ENCODE measurements around the gene UPK3B.
"Not testable (repeated sequence)": the region's sequence is repeated elsewhere in the genome, so short reads cannot be mapped to it uniquely, and the experiment has no call there.

UPK3B gene

GRCh38 chr7:76509931-76510877, at the start of gene UPK3B:
UPK3B (plus strand) TSS chr7:76510552; CDS start chr7:76510653, 101 bp downstream.
- DNase-seq (ENCODE audit: low read depth in 2 of 2), result no peak

- not testable (repeated sequence) for DNase-seq (ENCODE audit: low read depth in 2 of 2)
Measured at GRCh38 chr7:76460767-76461166, 49.6 kb upstream of the UPK3B start.

- DNase-seq (ENCODE audit: low read depth in 2 of 2), result not testable (repeated sequence)
Measured at GRCh38 chr7:76461464-76462101, 48.8 kb upstream of the UPK3B start, which contains the start of gene DTX2. DTX2 (plus strand) TSS chr7:76461709; CDS start chr7:76480510, 18,801 bp downstream.

GRCh38 chr7:76462271-76462882, 48.0 kb upstream of the UPK3B start:
- DNase-seq (ENCODE audit: low read depth in 2 of 2), result not testable (repeated sequence)

- not testable (repeated sequence) for DNase-seq (ENCODE audit: low read depth in 2 of 2)
Measured at GRCh38 chr7:76464959-76465358, 45.4 kb upstream of the UPK3B start.

- DNase-seq (ENCODE audit: low read depth in 2 of 2), result not testable (repeated sequence)
Measured at GRCh38 chr7:76465950-76466349, 44.4 kb upstream of the UPK3B start.

GRCh38 chr7:76467743-76468404, 42.5 kb upstream of the UPK3B start:
- DNase-seq (ENCODE audit: low read depth in 2 of 2), result not testable (repeated sequence)

- not testable (repeated sequence) for DNase-seq (ENCODE audit: low read depth in 2 of 2)
Measured at GRCh38 chr7:76471556-76472221, 38.7 kb upstream of the UPK3B start.

GRCh38 chr7:76473097-76473496, 37.3 kb upstream of the UPK3B start:
- not testable (repeated sequence) for DNase-seq (ENCODE audit: low read depth in 2 of 2)

GRCh38 chr7:76476280-76476679, 34.1 kb upstream of the UPK3B start:
- not testable (repeated sequence) for DNase-seq (ENCODE audit: low read depth in 2 of 2)

GRCh38 chr7:76476742-76477474, 33.4 kb upstream of the UPK3B start:
- not testable (repeated sequence) for DNase-seq (ENCODE audit: low read depth in 2 of 2)

GRCh38 chr7:76479628-76480027, 30.7 kb upstream of the UPK3B start:
- DNase-seq (ENCODE audit: low read depth in 2 of 2), result not testable (repeated sequence)

GRCh38 chr7:76480403-76481253, 29.7 kb upstream of the UPK3B start:
- not testable (repeated sequence) for DNase-seq (ENCODE audit: low read depth in 2 of 2)

- DNase-seq (ENCODE audit: low read depth in 2 of 2), result not testable (repeated sequence)
Measured at GRCh38 chr7:76482660-76483059, 27.7 kb upstream of the UPK3B start.

GRCh38 chr7:76483081-76483480, 27.3 kb upstream of the UPK3B start:
- not testable (repeated sequence) for DNase-seq (ENCODE audit: low read depth in 2 of 2)

GRCh38 chr7:76484456-76484855, 25.9 kb upstream of the UPK3B start:
- DNase-seq (ENCODE audit: low read depth in 2 of 2), result not testable (repeated sequence)

GRCh38 chr7:76485822-76486610, 24.3 kb upstream of the UPK3B start:
- not testable (repeated sequence) for DNase-seq (ENCODE audit: low read depth in 2 of 2)

GRCh38 chr7:76486618-76487017, 23.7 kb upstream of the UPK3B start:
- peak in 1 of 2 donors; percentile 12 for DNase-seq (ENCODE audit: low read depth in 2 of 2)

Data from activated CD8-positive, alpha-beta memory T cell treated with anti-CD3 and anti-CD28 coated beads for 4 hours (primary cell).